Central memory CD4-positive, alpha-beta T cell (primary cell): Measurements from ENCODE around the gene KLK11.

Experiments used
- DNase-seq: peaks from one replicate; pipeline ENCODE4 v3.0.0; 2022

The KLK11 gene

GRCh38 chr19:51027873-51028272 is 1.5 kb upstream of the KLK11 start:
- no peak for DNase-seq

- DNase-seq: no peak
Measured at GRCh38 chr19:51027126-51027806, 850 bp upstream of the KLK11 start.

GRCh38 chr19:51025809-51026553 is 435 bp downstream of the KLK11 start:
- no peak for DNase-seq

- no peak for DNase-seq
Measured at GRCh38 chr19:51025401-51025800, 1.0 kb downstream of the KLK11 start.

- DNase-seq: no peak
Measured at GRCh38 chr19:51024924-51025323, 1.5 kb downstream of the KLK11 start.

GRCh38 chr19:51023946-51024345 is 2.5 kb downstream of the KLK11 start:
- DNase-seq: no peak

- no peak for DNase-seq
Measured at GRCh38 chr19:51022526-51022925, 3.9 kb downstream of the KLK11 start.

GRCh38 chr19:51020988-51021651 is 5.3 kb downstream of the KLK11 start:
- DNase-seq: no peak

- no peak for DNase-seq
Measured at GRCh38 chr19:51019544-51019925, 6.9 kb downstream of the KLK11 start, which contains the start of gene KLK10. Gene KLK10 (minus strand): TSS chr19:51019709. CDS start chr19:51019130, 579 bp downstream.

GRCh38 chr19:51018745-51019543 is 7.5 kb downstream of the KLK11 start:
- DNase-seq: no peak

- DNase-seq: no peak
Measured at GRCh38 chr19:51016798-51017683, 9.4 kb downstream of the KLK11 start.

GRCh38 chr19:51015691-51016267 is 10.6 kb downstream of the KLK11 start:
- DNase-seq: no peak

GRCh38 chr19:51014242-51014641 is 12.2 kb downstream of the KLK11 start:
- DNase-seq: no peak

- DNase-seq: no peak
Measured at GRCh38 chr19:51012661-51013190, 13.7 kb downstream of the KLK11 start.

GRCh38 chr19:51010066-51010795 is 16.2 kb downstream of the KLK11 start:
- DNase-seq: no peak

- no peak for DNase-seq
Measured at GRCh38 chr19:51009061-51009891, 17.1 kb downstream of the KLK11 start.

- no peak for DNase-seq
Measured at GRCh38 chr19:51007488-51007887, 18.9 kb downstream of the KLK11 start.

GRCh38 chr19:51006406-51006805 is 20.0 kb downstream of the KLK11 start:
- DNase-seq: no peak

- DNase-seq: no peak
Measured at GRCh38 chr19:51005248-51005647, 21.2 kb downstream of the KLK11 start.

GRCh38 chr19:51003316-51003715 is 23.1 kb downstream of the KLK11 start:
- DNase-seq: no peak
